ENCODE measurements around the gene KRTAP12-1. TPM values are rescaled to one million over a fixed set of nuclear protein-coding genes. Genes with fewer than 3 reads are reported as not detected.

Gene KRTAP12-1
- total and polyA plus RNA-seq, 2 of the 8 experiments (the other 6 are each of a cell fraction or from before 2014, with no cell fraction given) = 0.50 to 0.73 TPM

- TF ChIP-seq RNF2 (IDR thresholded peaks at IDR 0.05; ENCODE audit: borderline replicate concordance, low read depth, low read length, missing control alignments, poor library complexity, severe bottlenecking) = no peak
- no peak for TF ChIP-seq MAX (IDR thresholded peaks at IDR 0.05)
- no peak for TF ChIP-seq BCL11A (IDR thresholded peaks at IDR 0.05; ENCODE audit: low read depth in 2 of 2, low read length in 2 of 2)
- TF ChIP-seq CEBPB (IDR thresholded peaks at IDR 0.05; ENCODE audit: low read depth, low read length) = no peak
These were observed 34.8 kb downstream of the KRTAP12-1 start (continued) for GRCh38 chr21:44647222-44647552.

Measured in H1 (cell line).